ENCODE results near the gene KICS2. TPM values are rescaled to one million over a fixed set of nuclear protein-coding genes. Genes with fewer than 3 reads are reported as not detected.

KICS2 gene
- total RNA-seq, 1 experiment from 2014 or later, result 9.6 TPM

DNA sequence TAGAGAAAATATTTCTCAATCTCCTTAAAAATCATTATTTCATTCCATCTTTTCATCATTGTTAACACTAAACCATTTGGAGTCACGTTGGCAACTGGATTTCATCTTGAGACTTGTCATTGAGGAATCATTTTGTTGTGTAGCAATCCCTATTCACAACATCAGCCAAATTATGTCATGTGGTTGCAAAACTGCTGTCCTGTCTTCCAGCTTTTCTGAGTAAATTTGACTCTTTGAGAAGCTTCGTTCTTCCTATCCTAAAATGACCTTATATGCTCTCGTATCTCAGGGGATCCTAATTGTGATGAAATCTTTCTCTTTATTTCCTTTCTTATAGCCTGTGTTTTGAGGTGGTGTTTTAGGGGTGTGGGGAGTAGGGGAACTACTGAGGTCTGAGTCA lies 30.6 kb upstream of the KICS2 start:
- ATAC-seq, result no peak
- Histone ChIP-seq H3K4me1 (ENCODE audit: control insufficient read depth, insufficient read depth, low read length) (no peaks in the 10 kb centered on the region), H3K27ac (ENCODE audit: low read length) (no peak overlapping the region), H3K27me3 (ENCODE audit: control insufficient read depth, insufficient read depth, low read length) (no peaks in the 10 kb centered on the region), H3K36me3 (ENCODE audit: control insufficient read depth, insufficient read depth, low read length) (no peaks in the 10 kb centered on the region), H3K4me3 (ENCODE audit: low read depth in 2 of 2, low read length in 2 of 2) (no peak overlapping the region), H3K9me3 (ENCODE audit: control insufficient read depth, insufficient read depth, low read depth, low read length) (no peaks in the 10 kb centered on the region)
- TF ChIP-seq, protein P1, sequence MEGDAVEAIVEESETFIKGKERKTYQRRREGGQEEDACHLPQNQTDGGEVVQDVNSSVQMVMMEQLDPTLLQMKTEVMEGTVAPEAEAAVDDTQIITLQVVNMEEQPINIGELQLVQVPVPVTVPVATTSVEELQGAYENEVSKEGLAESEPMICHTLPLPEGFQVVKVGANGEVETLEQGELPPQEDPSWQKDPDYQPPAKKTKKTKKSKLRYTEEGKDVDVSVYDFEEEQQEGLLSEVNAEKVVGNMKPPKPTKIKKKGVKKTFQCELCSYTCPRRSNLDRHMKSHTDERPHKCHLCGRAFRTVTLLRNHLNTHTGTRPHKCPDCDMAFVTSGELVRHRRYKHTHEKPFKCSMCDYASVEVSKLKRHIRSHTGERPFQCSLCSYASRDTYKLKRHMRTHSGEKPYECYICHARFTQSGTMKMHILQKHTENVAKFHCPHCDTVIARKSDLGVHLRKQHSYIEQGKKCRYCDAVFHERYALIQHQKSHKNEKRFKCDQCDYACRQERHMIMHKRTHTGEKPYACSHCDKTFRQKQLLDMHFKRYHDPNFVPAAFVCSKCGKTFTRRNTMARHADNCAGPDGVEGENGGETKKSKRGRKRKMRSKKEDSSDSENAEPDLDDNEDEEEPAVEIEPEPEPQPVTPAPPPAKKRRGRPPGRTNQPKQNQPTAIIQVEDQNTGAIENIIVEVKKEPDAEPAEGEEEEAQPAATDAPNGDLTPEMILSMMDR (IDR thresholded peaks at IDR 0.05), result no peak
- TF ChIP-seq, protein P2, sequence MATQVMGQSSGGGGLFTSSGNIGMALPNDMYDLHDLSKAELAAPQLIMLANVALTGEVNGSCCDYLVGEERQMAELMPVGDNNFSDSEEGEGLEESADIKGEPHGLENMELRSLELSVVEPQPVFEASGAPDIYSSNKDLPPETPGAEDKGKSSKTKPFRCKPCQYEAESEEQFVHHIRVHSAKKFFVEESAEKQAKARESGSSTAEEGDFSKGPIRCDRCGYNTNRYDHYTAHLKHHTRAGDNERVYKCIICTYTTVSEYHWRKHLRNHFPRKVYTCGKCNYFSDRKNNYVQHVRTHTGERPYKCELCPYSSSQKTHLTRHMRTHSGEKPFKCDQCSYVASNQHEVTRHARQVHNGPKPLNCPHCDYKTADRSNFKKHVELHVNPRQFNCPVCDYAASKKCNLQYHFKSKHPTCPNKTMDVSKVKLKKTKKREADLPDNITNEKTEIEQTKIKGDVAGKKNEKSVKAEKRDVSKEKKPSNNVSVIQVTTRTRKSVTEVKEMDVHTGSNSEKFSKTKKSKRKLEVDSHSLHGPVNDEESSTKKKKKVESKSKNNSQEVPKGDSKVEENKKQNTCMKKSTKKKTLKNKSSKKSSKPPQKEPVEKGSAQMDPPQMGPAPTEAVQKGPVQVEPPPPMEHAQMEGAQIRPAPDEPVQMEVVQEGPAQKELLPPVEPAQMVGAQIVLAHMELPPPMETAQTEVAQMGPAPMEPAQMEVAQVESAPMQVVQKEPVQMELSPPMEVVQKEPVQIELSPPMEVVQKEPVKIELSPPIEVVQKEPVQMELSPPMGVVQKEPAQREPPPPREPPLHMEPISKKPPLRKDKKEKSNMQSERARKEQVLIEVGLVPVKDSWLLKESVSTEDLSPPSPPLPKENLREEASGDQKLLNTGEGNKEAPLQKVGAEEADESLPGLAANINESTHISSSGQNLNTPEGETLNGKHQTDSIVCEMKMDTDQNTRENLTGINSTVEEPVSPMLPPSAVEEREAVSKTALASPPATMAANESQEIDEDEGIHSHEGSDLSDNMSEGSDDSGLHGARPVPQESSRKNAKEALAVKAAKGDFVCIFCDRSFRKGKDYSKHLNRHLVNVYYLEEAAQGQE (IDR thresholded peaks at IDR 0.05; ENCODE audit: insufficient read depth in 1 of 2, low read depth in 2 of 2, low read length in 1 of 2), result no peak
- TF ChIP-seq POLR2AphosphoS5 (IDR thresholded peaks at IDR 0.05; ENCODE audit: low read depth, low read length), result no peak
- TF ChIP-seq SIN3A (IDR thresholded peaks at IDR 0.05; ENCODE audit: borderline replicate concordance, insufficient read depth, low read depth, low read length), result no peak
- no peak for TF ChIP-seq TCF7L2 (IDR thresholded peaks at IDR 0.05; ENCODE audit: low read depth, low read length)
- ChIA-PET POLR2A (no interaction called here), CTCF (no interaction called here)
- DNase-seq (ENCODE audit: low read depth, low spot score), result no peak
- in situ Hi-C loops (cut with HindIII; ENCODE audit: low pct_unique_long_range_greater_than_20kb, low sequenced_read_pairs), result no loop called here
- intact Hi-C loops (cut with micrococcal nuclease; ENCODE audit: unreplicated experiment), result no loop called here
- BruUV-seq (replicated peaks), result no TSS peak

DNA sequence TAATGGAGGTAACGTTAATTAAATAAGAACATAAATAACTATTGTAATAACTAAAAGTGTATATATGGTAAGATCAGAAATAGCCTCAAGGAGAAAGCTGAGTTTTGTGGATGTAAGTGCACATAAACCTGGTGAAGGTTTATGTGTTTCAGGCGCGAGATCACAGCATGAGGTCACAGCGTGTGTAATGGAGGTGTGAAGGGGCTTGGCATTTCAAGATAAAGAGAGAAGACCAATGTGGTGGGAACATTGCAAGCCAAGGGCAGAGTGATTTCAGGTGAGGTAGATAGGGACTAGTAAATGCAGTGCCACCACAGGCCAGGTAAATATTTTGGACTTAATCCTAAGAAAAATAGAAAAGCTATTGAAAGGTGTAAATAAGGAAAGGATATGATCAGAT lies 21.7 kb upstream of the KICS2 start:
- intact Hi-C loops (cut with micrococcal nuclease; ENCODE audit: unreplicated experiment), result no loop called here

DNA sequence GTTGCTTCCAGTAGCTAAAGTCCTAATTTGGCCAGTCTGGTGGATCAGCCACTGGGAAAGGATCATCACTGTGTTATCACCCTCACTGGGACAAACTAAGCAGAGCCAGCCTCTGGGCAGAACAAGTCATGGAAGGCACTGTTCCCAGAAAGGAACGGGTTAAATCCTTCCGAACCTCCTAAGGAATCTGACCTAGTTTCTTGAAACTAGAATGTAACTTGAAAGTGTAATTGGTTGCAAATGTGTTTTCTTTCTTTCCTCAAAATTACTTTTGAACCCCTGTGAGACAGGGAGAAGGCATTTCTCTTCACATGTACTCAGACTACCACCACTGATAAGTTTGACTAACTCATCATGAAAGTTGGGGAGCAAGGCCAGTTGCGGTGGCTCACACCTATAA lies 18.7 kb upstream of the KICS2 start:
- Histone ChIP-seq H3K27me3 (ENCODE audit: control insufficient read depth, insufficient read depth, low read length) (no peaks in the 10 kb centered on the region), H3K9me3 (ENCODE audit: control insufficient read depth, insufficient read depth, low read depth, low read length) (no peaks in the 10 kb centered on the region), H3K27ac (ENCODE audit: low read length) (no peak overlapping the region), H3K36me3 (ENCODE audit: control insufficient read depth, insufficient read depth, low read length) (no peaks in the 10 kb centered on the region), H3K4me3 (ENCODE audit: low read depth in 2 of 2, low read length in 2 of 2) (no peak overlapping the region), H3K4me1 (ENCODE audit: control insufficient read depth, insufficient read depth, low read length) (no peaks in the 10 kb centered on the region)
- intact Hi-C loops (cut with micrococcal nuclease; ENCODE audit: unreplicated experiment), result no loop called here
- TF ChIP-seq POLR2AphosphoS5 (IDR thresholded peaks at IDR 0.05; ENCODE audit: low read depth, low read length) (no peak), TCF7L2 (IDR thresholded peaks at IDR 0.05; ENCODE audit: low read depth, low read length) (no peak), SIN3A (IDR thresholded peaks at IDR 0.05; ENCODE audit: borderline replicate concordance, insufficient read depth, low read depth, low read length) (no peak)
- TF ChIP-seq, protein P2 (IDR thresholded peaks at IDR 0.05; ENCODE audit: insufficient read depth in 1 of 2, low read depth in 2 of 2, low read length in 1 of 2), result no peak
- TF ChIP-seq, protein P1 (IDR thresholded peaks at IDR 0.05), result no peak
- BruUV-seq (replicated peaks), result no TSS peak
- ChIA-PET CTCF (no interaction called here), POLR2A (no interaction called here)
- ATAC-seq (no peak), DNase-seq (ENCODE audit: low read depth, low spot score) (no peak)
- in situ Hi-C loops (cut with HindIII; ENCODE audit: low pct_unique_long_range_greater_than_20kb, low sequenced_read_pairs), result no loop called here

More for the DNA sequence above, 21.7 kb upstream of the KICS2 start:
- Histone ChIP-seq H3K36me3 (ENCODE audit: control insufficient read depth, insufficient read depth, low read length) (no peaks in the 10 kb centered on the region), H3K4me1 (ENCODE audit: control insufficient read depth, insufficient read depth, low read length) (no peaks in the 10 kb centered on the region), H3K9me3 (ENCODE audit: control insufficient read depth, insufficient read depth, low read depth, low read length) (no peaks in the 10 kb centered on the region), H3K27ac (ENCODE audit: low read length) (no peak overlapping the region), H3K4me3 (ENCODE audit: low read depth in 2 of 2, low read length in 2 of 2) (no peak overlapping the region), H3K27me3 (ENCODE audit: control insufficient read depth, insufficient read depth, low read length) (no peaks in the 10 kb centered on the region)
- in situ Hi-C loops (cut with HindIII; ENCODE audit: low pct_unique_long_range_greater_than_20kb, low sequenced_read_pairs), result no loop called here
- no peak for DNase-seq (ENCODE audit: low read depth, low spot score)
- no TSS peak for BruUV-seq (replicated peaks)
- ChIA-PET POLR2A (interaction anchor here (0.6 to 0.7 kb wide), 2 partner anchors 279 to 431 kb away, joined by 3 to 4 read pairs; no protein-coding TSS in a partner anchor), CTCF (no interaction called here)
- TF ChIP-seq TCF7L2 (IDR thresholded peaks at IDR 0.05; ENCODE audit: low read depth, low read length), result no peak
- ATAC-seq, result no peak

Data from Panc1 (cell line).